Gastroesophageal sphincter (tissue), 3 donors: ENCODE measurements around the gene FKBP1B.

ENCODE experiments used
- CTCF ChIP-seq, 4 experiments: fragments of 200-600 bp in 2 of 4; fragments of 450-650 bp in 2 of 4; sonication (generic) in 1 of 4; IDR thresholded peaks; one replicate each; pipeline ENCODE4 v1.5.1; 2017 to 2019; ENCODE audit warnings: antibody characterized with exemption in 4 of 4, mild to moderate bottlenecking in 2 of 4, moderate library complexity in 2 of 4
- POLR2AphosphoS5 ChIP-seq: sonication (generic); formaldehyde crosslinking; IDR thresholded peaks from one replicate; pipeline ENCODE4 v1.6.1; 2017; ENCODE audit warnings: antibody characterized with exemption

GRCh38 chr2:24012521-24013188 lies 36.9 kb upstream of the FKBP1B start:
- TF ChIP-seq POLR2AphosphoS5, result no peak
- no peak for TF ChIP-seq CTCF (IDR thresholded peaks at IDR 0.05)
